ENCODE measurements around the gene CCN6.

DNA sequence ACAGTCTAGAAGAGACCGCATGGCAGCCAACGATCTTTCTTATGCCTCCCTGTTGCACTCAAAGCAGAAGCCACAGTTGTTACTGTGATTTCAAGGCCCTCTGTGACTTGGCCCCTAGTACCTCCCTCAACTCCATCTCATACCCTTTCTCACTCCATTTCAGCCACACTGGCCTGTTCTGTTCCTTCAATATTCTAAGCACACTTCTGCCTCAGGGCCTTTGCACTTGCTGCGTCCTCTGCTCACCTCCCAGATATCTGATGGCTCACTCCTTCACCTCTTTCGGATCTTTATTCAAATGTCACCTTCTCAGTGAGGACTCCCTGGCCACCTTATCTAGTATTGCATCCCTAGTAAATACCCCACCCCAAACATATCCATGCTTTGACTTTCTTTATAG lies 29.4 kb upstream of the CCN6 start:
- TF ChIP-seq, protein P1, sequence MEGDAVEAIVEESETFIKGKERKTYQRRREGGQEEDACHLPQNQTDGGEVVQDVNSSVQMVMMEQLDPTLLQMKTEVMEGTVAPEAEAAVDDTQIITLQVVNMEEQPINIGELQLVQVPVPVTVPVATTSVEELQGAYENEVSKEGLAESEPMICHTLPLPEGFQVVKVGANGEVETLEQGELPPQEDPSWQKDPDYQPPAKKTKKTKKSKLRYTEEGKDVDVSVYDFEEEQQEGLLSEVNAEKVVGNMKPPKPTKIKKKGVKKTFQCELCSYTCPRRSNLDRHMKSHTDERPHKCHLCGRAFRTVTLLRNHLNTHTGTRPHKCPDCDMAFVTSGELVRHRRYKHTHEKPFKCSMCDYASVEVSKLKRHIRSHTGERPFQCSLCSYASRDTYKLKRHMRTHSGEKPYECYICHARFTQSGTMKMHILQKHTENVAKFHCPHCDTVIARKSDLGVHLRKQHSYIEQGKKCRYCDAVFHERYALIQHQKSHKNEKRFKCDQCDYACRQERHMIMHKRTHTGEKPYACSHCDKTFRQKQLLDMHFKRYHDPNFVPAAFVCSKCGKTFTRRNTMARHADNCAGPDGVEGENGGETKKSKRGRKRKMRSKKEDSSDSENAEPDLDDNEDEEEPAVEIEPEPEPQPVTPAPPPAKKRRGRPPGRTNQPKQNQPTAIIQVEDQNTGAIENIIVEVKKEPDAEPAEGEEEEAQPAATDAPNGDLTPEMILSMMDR (IDR thresholded peaks at IDR 0.05), result no peak
- TF ChIP-seq POLR2A (IDR thresholded peaks at IDR 0.05) (no peak), EP300 (IDR thresholded peaks at IDR 0.05) (no peak)

Measured in tibial nerve (tissue), 4 donors.